DND-41 (cell line): ENCODE data around the gene PDE1C.

ENCODE experiments used
- ATAC-seq: fragments of 200-7000 bp; cut with Tn5 transposase; 3 replicates; pipeline ENCODE4 v1.9.1; 2021; ENCODE audit warnings: low read depth; ENCODE audit not compliant: insufficient read depth
- DNase-seq: peaks from one replicate; pipeline ENCODE4 v3.0.0-alpha.2; 2020
- H2AFZ ChIP-seq: 2 replicates; pipeline ENCODE4 v1.6.0; 2012; ENCODE audit warnings: low read depth, low read length
- H3K27ac ChIP-seq: 2 replicates; pipeline ENCODE4 v1.5.1; 2012; ENCODE audit warnings: low read length, inconsistent platforms
- H3K27me3 ChIP-seq: fragments of 200-600 bp; sonication (generic); 2 replicates; pipeline ENCODE4 v1.6.0; 2012; ENCODE audit warnings: low read length, mild to moderate bottlenecking, inconsistent platforms; ENCODE audit not compliant: insufficient read depth, poor library complexity
- H3K36me3 ChIP-seq: 2 replicates; pipeline ENCODE4 v1.5.1; 2012; ENCODE audit warnings: low read length, inconsistent platforms; ENCODE audit not compliant: insufficient read depth
- H3K4me1 ChIP-seq: 2 replicates; pipeline ENCODE4 v1.5.1; 2012; ENCODE audit warnings: mild to moderate bottlenecking, low read length; ENCODE audit not compliant: insufficient read depth
- H3K4me2 ChIP-seq: 2 replicates; pipeline ENCODE4 v1.6.0; 2012; ENCODE audit warnings: mild to moderate bottlenecking, moderate library complexity, low read length, inconsistent platforms; ENCODE audit not compliant: insufficient read depth
- H3K4me3 ChIP-seq, 2 experiments: fragments of 200-600 bp in 1 of 2; shearing (Covaris generic) in 1 of 2; 2 replicates each; pipeline ENCODE4 v1.5.1; 2012 to 2016; ENCODE audit warnings: inconsistent platforms in 2 of 2, low read length in 2 of 2, mild to moderate bottlenecking in 2 of 2, low read depth in 1 of 2, moderate library complexity in 1 of 2
- H3K79me2 ChIP-seq: 2 replicates; pipeline ENCODE4 v1.6.0; 2012; ENCODE audit warnings: low read length, inconsistent platforms; ENCODE audit not compliant: insufficient read depth
- H3K9ac ChIP-seq: 2 replicates; pipeline ENCODE4 v1.6.0; 2012; ENCODE audit warnings: low read depth, mild to moderate bottlenecking, inconsistent platforms, low read length, moderate library complexity
- H3K9me3 ChIP-seq: 2 replicates; pipeline ENCODE4 v1.5.1; 2012; ENCODE audit warnings: low read length, moderate library complexity, mild to moderate bottlenecking, inconsistent platforms; ENCODE audit not compliant: insufficient read depth, severe bottlenecking
- H4K20me1 ChIP-seq: 2 replicates; pipeline ENCODE4 v1.6.0; 2012; ENCODE audit warnings: low read length; ENCODE audit not compliant: insufficient read depth
- CTCF ChIP-seq: IDR thresholded peaks from 2 replicates; pipeline ENCODE4 v1.5.1; 2012; ENCODE audit warnings: borderline replicate concordance, low read length, moderate library complexity, mild to moderate bottlenecking; ENCODE audit not compliant: poor library complexity, severe bottlenecking; ENCODE audit errors: extremely low read depth
- EZH2 ChIP-seq: IDR thresholded peaks from 3 replicates; pipeline ENCODE4 v1.6.1; 2012; ENCODE audit warnings: borderline replicate concordance, low read depth, mild to moderate bottlenecking, moderate library complexity, low read length, inconsistent platforms; ENCODE audit not compliant: severe bottlenecking

Gene PDE1C

GRCh38 chr7:31926991-31927584 lies 143.1 kb downstream of the PDE1C start:
- no peak for DNase-seq
- no peak for TF ChIP-seq EZH2
- no peak for TF ChIP-seq CTCF
- Histone ChIP-seq H3K4me3 (no peak overlapping the region), H3K27me3 (no peaks in the 10 kb centered on the region), H3K9ac (no peak overlapping the region), H3K27ac (no peak overlapping the region), H3K9me3 (no peaks in the 10 kb centered on the region), H3K79me2 (no peaks in the 10 kb centered on the region), H2AFZ (no peak overlapping the region), H3K4me1 (no peaks in the 10 kb centered on the region), H3K36me3 (no peaks in the 10 kb centered on the region), H4K20me1 (no peaks in the 10 kb centered on the region), H3K4me2 (no peak overlapping the region)
- no peak for ATAC-seq

- no peaks in the 10 kb centered on the region for H3K4me1 ChIP-seq
- no peaks in the 10 kb centered on the region for H3K79me2 ChIP-seq
- no peaks in the 10 kb centered on the region for H4K20me1 ChIP-seq
- H2AFZ ChIP-seq = no peak overlapping the region
- H3K27me3 ChIP-seq = no peaks in the 10 kb centered on the region
- no peak for ATAC-seq
- no peaks in the 10 kb centered on the region for H3K36me3 ChIP-seq
- no peaks in the 10 kb centered on the region for H3K9me3 ChIP-seq
- H3K27ac ChIP-seq = no peak overlapping the region
- H3K4me2 ChIP-seq = no peak overlapping the region
- no peak overlapping the region for H3K9ac ChIP-seq
- H3K4me3 ChIP-seq = no peak overlapping the region
- TF ChIP-seq CTCF (no peak), EZH2 (no peak)
- DNase-seq = no peak
Observed at GRCh38 chr7:31925753-31926454, 144.3 kb downstream of the PDE1C start.

GRCh38 chr7:31924251-31924650 lies 146.0 kb downstream of the PDE1C start:
- TF ChIP-seq CTCF = no peak
- no peak for ATAC-seq
- no peaks in the 10 kb centered on the region for H3K79me2 ChIP-seq

More at GRCh38 chr7:31924251-31924650, 146.0 kb downstream of the PDE1C start:
- Histone ChIP-seq H3K9me3 (no peaks in the 10 kb centered on the region), H3K9ac (no peak overlapping the region), H4K20me1 (no peaks in the 10 kb centered on the region), H3K27me3 (no peaks in the 10 kb centered on the region), H3K4me3 (no peak overlapping the region), H2AFZ (no peak overlapping the region), H3K27ac (no peak overlapping the region), H3K36me3 (no peaks in the 10 kb centered on the region), H3K4me1 (no peaks in the 10 kb centered on the region), H3K4me2 (no peak overlapping the region)
- no peak for DNase-seq
